HG03439 (cell line): ENCODE data around the gene CACNA1C.
A peak's percentile ranks its signal among the peaks of the same experiment; 100 is the strongest.
"Not testable (repeated sequence)": the region's sequence is repeated elsewhere in the genome, so short reads cannot be mapped to it uniquely, and the experiment has no call there.

Experiments
- ATAC-seq: cut with Tn5 transposase; IDR thresholded peaks from one replicate; pipeline ENCODE4 v1.9.1; 2021; ENCODE audit warnings: mild to moderate bottlenecking, moderate library complexity; ENCODE audit not compliant: unreplicated experiment

CACNA1C gene

DNA sequence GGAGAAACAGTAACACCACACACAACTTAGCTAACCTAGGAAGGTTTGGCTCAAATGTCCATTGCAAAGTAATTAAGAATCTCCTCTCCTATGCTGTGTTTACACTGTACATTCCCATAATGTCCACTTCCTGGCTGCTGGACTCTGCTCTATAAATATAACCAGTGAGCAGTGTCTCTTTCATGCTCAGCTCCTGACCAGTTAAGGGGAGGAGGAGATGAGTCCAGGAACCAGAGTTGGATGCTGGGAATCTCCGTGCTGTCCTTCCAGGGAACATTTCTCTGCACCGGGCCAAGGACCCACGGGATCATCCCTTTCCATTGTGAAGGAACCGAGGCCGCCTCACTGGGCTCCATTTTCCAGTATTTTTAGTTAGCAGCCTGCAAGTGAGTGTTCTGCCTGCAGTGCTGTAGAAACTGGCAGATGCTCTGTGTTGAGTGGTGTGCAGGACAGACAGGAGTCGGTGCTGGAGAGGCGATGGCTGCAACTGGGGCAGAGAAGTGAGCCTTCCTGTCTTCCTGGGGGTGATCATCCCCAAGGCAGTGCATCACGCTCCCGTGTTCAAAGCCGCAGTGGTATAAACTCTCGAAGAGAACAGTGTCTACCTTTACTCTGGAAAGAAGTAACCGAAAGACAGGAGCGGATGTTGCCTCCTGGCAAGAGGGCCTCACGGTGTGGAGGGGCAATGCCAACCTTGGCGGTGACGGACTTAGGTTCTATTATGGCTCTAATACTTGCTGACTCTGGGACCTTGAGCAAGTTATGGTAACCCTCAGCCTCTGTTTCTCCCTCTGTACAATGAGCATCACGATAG lies 195.5 kb downstream of the CACNA1C start:
- ATAC-seq, result peak; percentile 11

GRCh38 chr12:2248901-2249381 lies 196.2 kb downstream of the CACNA1C start:
- ATAC-seq, result peak; percentile 84

DNA sequence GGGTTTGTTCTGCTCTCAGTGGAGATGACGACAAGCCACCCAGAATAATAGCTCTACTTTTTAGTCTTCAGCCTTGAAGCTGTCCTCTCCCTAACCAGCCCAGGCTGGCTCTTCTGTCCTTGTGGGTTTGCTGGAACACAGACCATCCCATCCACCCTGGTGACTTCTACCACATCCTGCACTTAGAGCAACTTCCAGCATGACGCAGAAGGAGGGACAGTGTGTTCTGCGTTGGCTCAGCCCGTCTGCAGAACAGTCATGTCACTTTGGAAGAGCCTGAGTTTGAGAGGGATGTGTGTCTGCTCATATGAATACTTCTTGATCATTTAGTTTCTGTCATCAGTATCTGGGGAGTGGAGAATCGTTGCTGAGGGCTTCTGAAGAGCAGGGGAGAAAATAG lies 198.0 kb downstream of the CACNA1C start:
- ATAC-seq, result no peak

- no peak for ATAC-seq
Measured at GRCh38 chr12:2251526-2252209, 198.9 kb downstream of the CACNA1C start.

DNA sequence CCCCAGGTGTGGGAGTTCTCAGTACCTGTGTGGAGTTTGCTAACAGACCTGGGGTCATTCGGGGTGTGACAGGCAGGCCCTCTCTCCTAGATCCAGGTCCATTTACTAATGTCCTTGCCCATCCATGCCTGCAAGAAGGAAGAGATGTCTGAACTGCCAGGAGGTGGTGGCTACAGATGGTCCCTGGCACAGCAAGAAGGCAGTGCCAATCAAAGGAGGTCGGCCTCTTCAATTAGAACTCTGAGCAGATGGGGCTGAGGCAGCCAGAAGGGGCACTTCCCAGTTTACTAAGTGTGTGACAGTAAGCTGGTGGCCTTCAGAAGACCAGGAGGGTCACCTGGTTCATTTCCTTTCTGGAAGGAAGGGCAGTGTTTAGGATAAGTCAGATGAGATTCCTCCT lies 202.5 kb downstream of the CACNA1C start:
- no peak for ATAC-seq

GRCh38 chr12:2255731-2256130 lies 202.9 kb downstream of the CACNA1C start:
- ATAC-seq, result not testable (repeated sequence)

GRCh38 chr12:2256453-2256852 lies 203.7 kb downstream of the CACNA1C start:
- no peak for ATAC-seq

- no peak for ATAC-seq
Measured at GRCh38 chr12:2256915-2257314, 204.1 kb downstream of the CACNA1C start.

DNA sequence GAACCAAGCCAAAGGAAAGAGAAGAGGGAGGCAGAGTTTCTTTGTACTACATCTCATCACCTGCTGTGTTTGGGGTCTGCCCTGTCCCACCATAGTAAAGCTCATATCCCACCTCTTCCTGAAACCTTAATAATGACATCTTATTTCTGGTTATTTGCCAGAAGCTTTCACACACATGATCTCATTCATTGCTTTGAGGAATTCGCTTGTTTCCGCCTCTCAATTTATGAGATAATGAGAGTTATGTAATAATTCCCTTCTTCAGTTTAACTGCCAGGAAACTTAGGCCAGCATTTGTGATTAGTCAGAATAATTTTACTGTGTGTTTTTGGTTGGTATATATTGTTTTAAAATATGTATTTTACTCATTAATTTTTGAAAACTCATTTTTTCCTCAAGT lies 205.2 kb downstream of the CACNA1C start:
- ATAC-seq, result no peak

GRCh38 chr12:2259369-2259768 lies 206.6 kb downstream of the CACNA1C start:
- ATAC-seq, result no peak

GRCh38 chr12:2260441-2260840 lies 207.7 kb downstream of the CACNA1C start:
- no peak for ATAC-seq

DNA sequence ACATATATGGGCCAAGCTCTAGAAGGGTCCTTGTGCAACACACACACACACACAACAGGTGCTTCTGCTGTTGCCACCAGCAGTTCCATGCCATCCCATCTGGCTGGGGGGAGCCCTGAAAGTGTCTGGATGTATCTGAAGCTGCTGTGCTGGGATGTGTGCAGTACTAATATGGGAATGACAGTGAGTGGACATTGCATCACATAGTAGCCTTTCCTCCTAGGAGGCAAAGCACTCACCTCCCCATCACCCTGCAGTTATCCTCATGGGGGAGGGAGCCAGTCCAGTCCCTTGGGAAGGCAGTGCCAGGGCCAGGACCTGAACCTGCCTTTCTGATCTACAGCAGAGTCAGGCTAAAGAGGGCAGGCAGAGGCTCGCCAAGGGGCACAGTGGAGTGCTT lies 208.9 kb downstream of the CACNA1C start:
- ATAC-seq, result no peak

DNA sequence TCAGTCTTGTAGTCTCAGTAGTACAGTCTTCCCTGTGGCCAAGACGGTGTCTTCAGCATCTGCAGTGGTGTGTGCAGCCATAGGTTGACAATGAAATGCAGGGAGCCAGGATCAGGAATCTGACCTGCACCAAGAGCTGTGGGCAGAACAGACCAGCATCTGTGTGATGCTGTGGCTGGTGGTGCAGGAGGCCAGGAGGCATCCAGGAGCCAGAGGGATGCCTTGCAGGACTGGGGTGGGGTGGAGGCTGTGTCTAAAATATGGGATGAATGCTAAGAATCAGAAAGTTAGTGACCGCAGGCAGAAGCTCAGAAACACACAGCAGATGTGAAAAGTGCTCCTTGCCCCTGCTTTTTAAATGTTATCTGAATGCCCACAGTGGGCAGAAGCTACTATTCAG lies 209.7 kb downstream of the CACNA1C start:
- ATAC-seq, result no peak

- no peak for ATAC-seq
Measured at GRCh38 chr12:2263901-2264300, 211.1 kb downstream of the CACNA1C start.

GRCh38 chr12:2264651-2265232 lies 212.0 kb downstream of the CACNA1C start:
- no peak for ATAC-seq

- no peak for ATAC-seq
Measured at GRCh38 chr12:2265461-2266167, 212.8 kb downstream of the CACNA1C start.

GRCh38 chr12:2266666-2267620 lies 214.2 kb downstream of the CACNA1C start:
- ATAC-seq, result no peak

- ATAC-seq, result no peak
Measured at GRCh38 chr12:2267703-2268470, 215.1 kb downstream of the CACNA1C start.
